22Rv1 (cell line): Measurements from ENCODE around the gene TMEM40.
A peak's percentile ranks its signal among the peaks of the same experiment; 100 is the strongest.
"Not testable (repeated sequence)": the region's sequence is repeated elsewhere in the genome, so short reads cannot be mapped to it uniquely, and the experiment has no call there.

ENCODE experiments used
- H3K27ac ChIP-seq: fragments of 450-650 bp; 2 replicates; pipeline ENCODE4 v1.5.1; 2017
- ZFX ChIP-seq: fragments of 450-650 bp; IDR thresholded peaks from 2 replicates; pipeline ENCODE4 v1.6.1; 2017; ENCODE audit warnings: antibody characterized with exemption, borderline replicate concordance
- TF ChIP-seq, protein P1 (sequence below): fragments of 450-650 bp; IDR thresholded peaks from 2 replicates; pipeline ENCODE4 v1.5.1; 2017; ENCODE audit warnings: mild to moderate bottlenecking

Gene TMEM40

DNA sequence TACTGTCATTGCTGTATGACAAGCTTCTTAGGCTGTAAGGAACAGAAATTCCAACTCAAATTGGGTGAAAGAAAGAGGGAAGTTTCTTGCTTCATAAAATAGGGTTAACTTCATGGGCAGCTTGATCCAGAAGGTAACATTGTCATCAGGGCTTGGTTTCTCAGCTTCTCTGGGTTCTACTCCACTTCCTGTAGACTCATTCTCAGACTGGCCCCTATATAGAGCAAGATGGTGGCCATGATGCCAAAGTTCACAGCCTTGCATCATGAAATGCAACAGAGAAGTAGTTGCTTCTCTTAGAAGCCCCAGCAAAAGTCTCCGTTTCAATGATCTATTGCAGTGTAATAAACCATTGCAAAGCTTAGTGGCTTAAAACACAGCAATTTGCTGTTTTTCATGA lies 33.6 kb downstream of the TMEM40 start:
- no peak for TF ChIP-seq ZFX
- TF ChIP-seq, protein P1, sequence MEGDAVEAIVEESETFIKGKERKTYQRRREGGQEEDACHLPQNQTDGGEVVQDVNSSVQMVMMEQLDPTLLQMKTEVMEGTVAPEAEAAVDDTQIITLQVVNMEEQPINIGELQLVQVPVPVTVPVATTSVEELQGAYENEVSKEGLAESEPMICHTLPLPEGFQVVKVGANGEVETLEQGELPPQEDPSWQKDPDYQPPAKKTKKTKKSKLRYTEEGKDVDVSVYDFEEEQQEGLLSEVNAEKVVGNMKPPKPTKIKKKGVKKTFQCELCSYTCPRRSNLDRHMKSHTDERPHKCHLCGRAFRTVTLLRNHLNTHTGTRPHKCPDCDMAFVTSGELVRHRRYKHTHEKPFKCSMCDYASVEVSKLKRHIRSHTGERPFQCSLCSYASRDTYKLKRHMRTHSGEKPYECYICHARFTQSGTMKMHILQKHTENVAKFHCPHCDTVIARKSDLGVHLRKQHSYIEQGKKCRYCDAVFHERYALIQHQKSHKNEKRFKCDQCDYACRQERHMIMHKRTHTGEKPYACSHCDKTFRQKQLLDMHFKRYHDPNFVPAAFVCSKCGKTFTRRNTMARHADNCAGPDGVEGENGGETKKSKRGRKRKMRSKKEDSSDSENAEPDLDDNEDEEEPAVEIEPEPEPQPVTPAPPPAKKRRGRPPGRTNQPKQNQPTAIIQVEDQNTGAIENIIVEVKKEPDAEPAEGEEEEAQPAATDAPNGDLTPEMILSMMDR = no peak
- H3K27ac ChIP-seq = no peak overlapping the region

DNA sequence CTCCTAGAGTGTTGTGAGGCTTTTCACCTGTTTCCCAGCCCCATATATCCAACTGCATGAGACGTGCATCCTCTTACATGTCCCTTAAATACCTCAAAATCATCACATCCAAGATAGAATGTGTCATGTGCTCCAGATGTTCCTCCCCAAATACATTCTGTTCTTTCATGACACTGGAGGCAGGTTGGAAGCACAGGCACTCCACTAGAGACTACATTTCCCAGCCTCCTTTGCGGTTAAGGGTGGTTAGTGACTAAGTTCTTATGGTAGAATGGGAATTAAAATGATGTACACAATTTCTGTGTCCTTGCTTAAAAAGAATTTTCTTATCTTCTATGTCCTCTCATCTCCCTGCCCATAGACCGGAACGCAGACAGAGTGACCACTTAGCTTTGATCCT lies 34.3 kb downstream of the TMEM40 start:
- TF ChIP-seq, protein P1 = no peak
- no peak for TF ChIP-seq ZFX
- H3K27ac ChIP-seq = no peak overlapping the region

DNA sequence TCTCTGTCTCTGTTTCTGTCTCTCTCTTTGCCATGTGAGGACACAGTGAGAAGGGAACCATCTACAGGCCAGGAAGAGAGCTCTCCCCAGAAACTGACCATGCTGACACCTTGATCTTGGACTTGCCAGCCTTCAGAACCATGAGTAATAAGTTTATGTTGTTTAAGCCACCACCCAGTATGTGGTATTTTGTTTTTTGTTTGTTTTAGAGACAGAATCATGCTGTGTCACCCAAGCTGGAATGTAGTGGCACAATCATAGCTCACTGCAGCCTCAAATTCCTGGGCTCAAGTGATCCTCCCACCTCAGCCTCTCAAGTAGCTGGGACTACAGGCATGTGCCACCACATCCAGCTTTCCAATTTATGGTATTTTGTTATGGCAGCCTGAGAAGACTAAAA lies 35.7 kb downstream of the TMEM40 start:
- H3K27ac ChIP-seq = not testable (repeated sequence)

DNA sequence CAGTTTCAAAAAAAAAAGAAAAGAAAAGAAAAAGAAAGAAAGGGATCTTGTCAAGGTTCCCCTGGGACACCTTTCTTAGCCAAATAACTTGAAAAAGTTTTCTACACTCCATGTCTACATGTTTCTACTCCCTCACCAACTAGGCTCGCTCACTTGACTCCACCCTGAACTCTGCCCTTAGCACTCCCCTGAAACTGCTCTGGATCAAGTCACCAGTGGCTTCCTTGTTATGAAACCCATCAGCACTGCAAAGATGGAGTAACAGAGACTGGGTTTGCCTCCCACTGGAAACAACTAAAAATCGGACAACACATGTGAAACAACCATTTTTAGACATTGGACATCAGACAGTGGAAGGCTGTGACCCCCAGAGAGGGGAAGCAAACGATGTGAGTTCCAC lies 36.8 kb downstream of the TMEM40 start:
- H3K27ac ChIP-seq = no peak overlapping the region
- no peak for TF ChIP-seq ZFX
- TF ChIP-seq, protein P1 = no peak

DNA sequence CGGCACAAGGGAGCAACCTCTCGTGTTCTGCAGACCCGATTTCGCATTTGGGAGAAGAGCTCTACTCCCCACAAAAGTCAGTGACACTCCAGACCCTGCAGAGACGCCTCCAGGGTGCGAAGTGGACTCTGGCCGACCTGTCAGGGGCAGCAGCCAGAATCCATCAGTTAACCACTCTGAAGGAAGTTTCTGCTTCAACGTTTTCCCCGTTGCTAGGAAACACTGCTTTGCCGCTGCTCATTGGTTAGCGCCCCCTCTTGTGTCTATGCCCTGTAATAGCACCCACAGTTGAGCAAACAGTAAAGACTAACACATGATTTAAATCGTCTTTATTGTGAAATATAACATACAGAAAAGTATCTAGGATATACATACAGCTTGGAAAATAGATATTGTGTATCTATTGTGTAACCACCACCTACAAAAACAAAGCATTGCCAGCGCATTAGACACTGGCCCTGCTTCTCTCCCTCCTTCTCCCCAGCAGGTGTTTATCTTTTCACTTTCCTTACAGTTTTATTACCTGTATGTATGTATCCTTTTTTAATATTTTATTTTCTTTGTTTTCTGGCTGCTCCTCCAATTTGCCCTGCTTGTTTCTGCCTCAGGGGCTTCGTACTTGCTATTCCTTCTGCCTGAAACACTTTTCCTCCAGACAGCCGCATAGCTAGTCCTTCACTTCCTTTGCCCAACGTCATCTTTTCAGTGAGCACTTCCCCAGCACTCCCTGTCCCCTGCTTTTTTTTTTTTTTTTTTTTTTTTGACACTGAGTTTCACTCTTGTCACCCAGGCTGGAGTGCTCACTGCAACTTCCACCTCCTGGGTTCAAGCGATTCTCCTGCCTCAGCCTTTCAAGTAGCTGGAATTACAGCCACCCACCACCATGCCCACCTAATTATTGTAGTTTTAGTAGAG lies 38.8 kb downstream of the TMEM40 start:
- no peak overlapping the region for H3K27ac ChIP-seq
- TF ChIP-seq, protein P1 = peak; percentile 96
- no peak for TF ChIP-seq ZFX

DNA sequence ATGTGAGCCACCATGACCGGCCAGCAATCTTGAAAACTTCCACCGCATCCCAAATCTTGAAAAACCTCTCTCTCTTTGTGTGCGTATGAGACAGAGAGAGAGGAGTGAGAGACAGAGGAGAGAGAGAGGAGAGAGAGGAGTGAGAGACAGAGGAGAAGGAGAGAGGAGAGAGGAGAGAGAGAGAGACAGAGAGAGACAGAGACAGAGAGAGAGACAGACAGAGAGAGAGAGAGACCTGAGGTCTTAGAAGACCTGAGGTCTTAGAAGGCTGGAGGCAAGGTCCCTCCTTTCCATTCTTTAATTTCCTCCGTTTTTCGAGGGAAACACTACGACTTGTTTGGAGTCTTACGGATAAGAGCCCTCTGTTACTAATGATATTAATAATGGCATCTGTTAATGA lies 39.5 kb downstream of the TMEM40 start:
- no peak overlapping the region for H3K27ac ChIP-seq
- TF ChIP-seq ZFX = no peak
- TF ChIP-seq, protein P1 = no peak

DNA sequence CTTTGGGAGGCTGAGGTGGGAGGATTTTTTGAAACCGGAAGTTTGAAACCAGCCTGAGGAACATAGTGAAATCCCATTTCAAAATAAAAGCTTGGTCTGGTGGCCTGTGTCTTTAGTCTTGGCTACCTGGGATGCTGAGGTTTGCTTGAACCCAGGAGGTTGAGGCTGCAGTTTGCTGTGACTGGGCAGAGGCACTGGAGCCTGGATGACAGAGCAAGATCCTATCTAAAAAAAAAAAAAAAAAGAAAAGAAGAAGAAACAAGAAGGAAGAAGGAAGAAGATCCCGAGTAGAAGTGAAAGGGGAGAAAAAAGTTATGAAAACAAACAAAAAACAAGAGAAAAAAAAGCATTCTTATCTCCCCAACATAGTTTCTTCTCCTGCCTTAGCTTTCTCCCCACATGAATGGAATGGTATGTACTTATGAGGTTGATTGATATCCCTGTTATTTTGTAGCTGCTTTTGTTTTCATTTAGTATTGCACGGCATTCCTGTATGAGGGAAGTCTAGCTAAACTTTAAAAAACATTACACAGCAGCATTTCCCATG lies 42.4 kb downstream of the TMEM40 start:
- TF ChIP-seq, protein P1 = no peak
- no peak for TF ChIP-seq ZFX
- no peak overlapping the region for H3K27ac ChIP-seq
